PC-9 (cell line): Measurements from ENCODE around the gene PPP2R2C.

Source experiments
- EZH2 ChIP-seq: fragments of 200-600 bp; sonication (generic); IDR thresholded peaks from 2 replicates; pipeline ENCODE4 v1.8.0; 2017; ENCODE audit warnings: antibody characterized with exemption, low read depth
- TF ChIP-seq, protein P1 (sequence below): fragments of 200-600 bp; sonication (generic); conservative IDR thresholded peaks from 2 replicates; pipeline ENCODE4 v1.6.1; 2017; ENCODE audit warnings: mixed run types, antibody characterized with exemption, mild to moderate bottlenecking, moderate library complexity

DNA sequence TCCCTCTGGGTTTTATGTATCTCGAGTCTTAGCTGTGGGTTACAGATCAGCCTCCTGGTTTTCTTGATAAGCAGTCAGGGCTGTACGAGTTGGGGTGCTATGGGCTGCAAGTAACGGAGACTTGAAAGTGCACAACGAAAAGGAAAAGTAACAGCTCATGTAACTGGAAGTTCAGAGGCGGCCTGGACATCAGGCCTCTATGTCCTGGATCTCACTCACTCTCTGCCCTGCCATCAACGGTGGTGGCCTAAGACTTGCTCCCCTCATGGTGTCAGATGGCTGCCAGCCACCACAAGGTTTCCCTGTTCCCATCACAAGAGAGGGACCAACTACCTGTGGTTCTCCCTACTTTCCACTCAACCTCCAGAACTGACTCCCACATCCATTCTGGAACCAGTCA, 4.8 kb downstream of the PPP2R2C start:
- TF ChIP-seq EZH2 = no peak
- TF ChIP-seq, protein P1, sequence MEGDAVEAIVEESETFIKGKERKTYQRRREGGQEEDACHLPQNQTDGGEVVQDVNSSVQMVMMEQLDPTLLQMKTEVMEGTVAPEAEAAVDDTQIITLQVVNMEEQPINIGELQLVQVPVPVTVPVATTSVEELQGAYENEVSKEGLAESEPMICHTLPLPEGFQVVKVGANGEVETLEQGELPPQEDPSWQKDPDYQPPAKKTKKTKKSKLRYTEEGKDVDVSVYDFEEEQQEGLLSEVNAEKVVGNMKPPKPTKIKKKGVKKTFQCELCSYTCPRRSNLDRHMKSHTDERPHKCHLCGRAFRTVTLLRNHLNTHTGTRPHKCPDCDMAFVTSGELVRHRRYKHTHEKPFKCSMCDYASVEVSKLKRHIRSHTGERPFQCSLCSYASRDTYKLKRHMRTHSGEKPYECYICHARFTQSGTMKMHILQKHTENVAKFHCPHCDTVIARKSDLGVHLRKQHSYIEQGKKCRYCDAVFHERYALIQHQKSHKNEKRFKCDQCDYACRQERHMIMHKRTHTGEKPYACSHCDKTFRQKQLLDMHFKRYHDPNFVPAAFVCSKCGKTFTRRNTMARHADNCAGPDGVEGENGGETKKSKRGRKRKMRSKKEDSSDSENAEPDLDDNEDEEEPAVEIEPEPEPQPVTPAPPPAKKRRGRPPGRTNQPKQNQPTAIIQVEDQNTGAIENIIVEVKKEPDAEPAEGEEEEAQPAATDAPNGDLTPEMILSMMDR = no peak
